GM23338 (cell line): Measurements from ENCODE around the gene TNFRSF19. TPM values are rescaled to one million over a fixed set of nuclear protein-coding genes. Genes with fewer than 3 reads are reported as not detected.

ENCODE experiments used
- ATAC-seq: fragments of 200-7000 bp; cut with Tn5 transposase; 3 replicates; pipeline ENCODE4 v1.9.1; 2020
- DNase-seq: peaks from one replicate; pipeline ENCODE4 v3.0.0-alpha.2; 2015; ENCODE audit warnings: low spot score
- H2AFZ ChIP-seq: fragments of 200-600 bp; sonication (generic); 2 replicates; pipeline ENCODE4 v1.8.0; 2016; ENCODE audit warnings: antibody characterized with exemption, mild to moderate bottlenecking, moderate library complexity
- H3F3A ChIP-seq: fragments of 200-600 bp; sonication (generic); replicated peaks from 2 replicates; pipeline ENCODE4 v1.8.0; 2017; ENCODE audit warnings: antibody characterized with exemption, mixed run types, low read depth
- H3K27ac ChIP-seq: fragments of 200-600 bp; sonication (generic); 2 replicates; pipeline ENCODE4 v1.6.1; 2016; ENCODE audit warnings: low read depth
- H3K27me3 ChIP-seq: fragments of 200-600 bp; sonication (generic); 2 replicates; pipeline ENCODE4 v1.8.0; 2016; ENCODE audit warnings: mild to moderate bottlenecking, mixed run types, moderate library complexity; ENCODE audit not compliant: insufficient read depth
- H3K36me3 ChIP-seq: fragments of 200-600 bp; sonication (generic); 2 replicates; pipeline ENCODE4 v1.8.0; 2016; ENCODE audit warnings: mild to moderate bottlenecking; ENCODE audit not compliant: insufficient read depth
- H3K4me1 ChIP-seq: fragments of 200-600 bp; sonication (generic); 2 replicates; pipeline ENCODE4 v1.8.0; 2016; ENCODE audit warnings: mild to moderate bottlenecking, moderate library complexity; ENCODE audit not compliant: insufficient read depth
- H3K4me2 ChIP-seq: fragments of 200-600 bp; sonication (generic); 2 replicates; pipeline ENCODE4 v1.7.1; 2017; ENCODE audit warnings: mixed run types
- H3K4me3 ChIP-seq: fragments of 200-600 bp; sonication (generic); 2 replicates; pipeline ENCODE4 v1.6.1; 2016; ENCODE audit warnings: mixed run types
- H3K79me2 ChIP-seq: fragments of 200-600 bp; sonication (generic); replicated peaks from 2 replicates; pipeline ENCODE4 v1.8.0; 2017; ENCODE audit warnings: mild to moderate bottlenecking; ENCODE audit not compliant: insufficient read depth
- H3K9me2 ChIP-seq: fragments of 200-600 bp; sonication (generic); 2 replicates; pipeline ENCODE4 v1.8.0; 2017; ENCODE audit not compliant: insufficient read depth
- H4K20me1 ChIP-seq: fragments of 200-600 bp; sonication (generic); replicated peaks from 2 replicates; pipeline ENCODE4 v1.8.0; 2017; ENCODE audit warnings: mild to moderate bottlenecking; ENCODE audit not compliant: insufficient read depth
- H3K27ac Mint-ChIP-seq: 2 replicates; pipeline ENCODE4 v1.8.0; 2020; ENCODE audit warnings: inconsistent platforms, mild to moderate bottlenecking, moderate library complexity, mixed read lengths
- H3K27me3 Mint-ChIP-seq: 3 replicates; pipeline ENCODE4 v1.8.0; 2022; ENCODE audit warnings: low read depth, mild to moderate bottlenecking, moderate library complexity, mixed read lengths, inconsistent platforms; ENCODE audit not compliant: insufficient read depth, poor library complexity
- H3K36me3 Mint-ChIP-seq: 3 replicates; pipeline ENCODE4 v1.8.0; 2021; ENCODE audit warnings: low read depth, mild to moderate bottlenecking, inconsistent platforms, moderate library complexity, mixed read lengths
- H3K4me1 Mint-ChIP-seq: 3 replicates; pipeline ENCODE4 v1.8.0; 2020; ENCODE audit warnings: mild to moderate bottlenecking, inconsistent platforms, mixed read lengths
- H3K4me3 Mint-ChIP-seq: 3 replicates; pipeline ENCODE4 v1.8.0; 2021; ENCODE audit warnings: moderate library complexity, mild to moderate bottlenecking, inconsistent platforms, mixed read lengths
- H3K9me3 Mint-ChIP-seq: 3 replicates; pipeline ENCODE4 v1.8.0; 2020; ENCODE audit warnings: moderate library complexity, mild to moderate bottlenecking, inconsistent platforms, mixed read lengths
- CREB1 ChIP-seq: fragments of 250-450 bp; sonication (Bioruptor Pico); IDR thresholded peaks from 2 replicates; pipeline ENCODE4 v1.5.0; 2020; ENCODE audit warnings: low read depth, mild to moderate bottlenecking, moderate library complexity
- CTCF ChIP-seq, 2 experiments: fragments of 200-600 bp in 1 of 2; sonication (generic) in 1 of 2; conservative IDR thresholded peaks; 2 replicates each; pipeline versions ENCODE4 v1.5.1 to v1.6.1; 2016 to 2017; ENCODE audit warnings: antibody characterized with exemption in 2 of 2, low read depth in 2 of 2, mild to moderate bottlenecking in 2 of 2, moderate library complexity in 1 of 2
- ETS1 ChIP-seq: IDR thresholded peaks from 2 replicates; pipeline ENCODE4 v1.6.1; 2016; ENCODE audit warnings: antibody characterized with exemption
- EZH2 ChIP-seq: fragments of 200-600 bp; sonication (generic); IDR thresholded peaks from one replicate; pipeline ENCODE4 v1.8.0; 2017; ENCODE audit warnings: antibody characterized with exemption, mild to moderate bottlenecking, low read depth; ENCODE audit not compliant: unreplicated experiment
- EZH2phosphoT487 ChIP-seq: fragments of 200-600 bp; sonication (generic); IDR thresholded peaks from one replicate; pipeline ENCODE4 v1.8.1; 2018; ENCODE audit warnings: antibody characterized with exemption; ENCODE audit not compliant: unreplicated experiment
- JUNB ChIP-seq: IDR thresholded peaks from one replicate; pipeline ENCODE4 v1.6.1; 2016; ENCODE audit warnings: antibody characterized with exemption; ENCODE audit not compliant: unreplicated experiment
- NANOG ChIP-seq: IDR thresholded peaks from 2 replicates; pipeline ENCODE4 v1.6.1; 2016; ENCODE audit warnings: antibody characterized with exemption, borderline replicate concordance
- POLR2AphosphoS5 ChIP-seq: IDR thresholded peaks from 2 replicates; pipeline ENCODE4 v1.6.1; 2016; ENCODE audit warnings: antibody characterized with exemption, low read depth
- REST ChIP-seq: IDR thresholded peaks from one replicate; pipeline ENCODE4 v1.6.1; 2018; ENCODE audit warnings: antibody characterized with exemption; ENCODE audit not compliant: unreplicated experiment
- STAT1 ChIP-seq: IDR thresholded peaks from one replicate; pipeline ENCODE4 v1.6.1; 2016; ENCODE audit warnings: antibody characterized with exemption; ENCODE audit not compliant: unreplicated experiment
- ZNF114 ChIP-seq: fragments of 250-450 bp; sonication (Bioruptor Pico); IDR thresholded peaks from 2 replicates; pipeline ENCODE4 v1.5.0; 2020; ENCODE audit warnings: mild to moderate bottlenecking, moderate library complexity
- ZNF331 ChIP-seq: fragments of 250-450 bp; sonication (Bioruptor Pico); IDR thresholded peaks from 2 replicates; pipeline ENCODE4 v1.5.0; 2020; ENCODE audit warnings: low read depth, mild to moderate bottlenecking, moderate library complexity
- ZNF462 ChIP-seq: fragments of 250-450 bp; sonication (Bioruptor Pico); IDR thresholded peaks from 2 replicates; pipeline ENCODE4 v1.5.0; 2020; ENCODE audit warnings: mild to moderate bottlenecking, moderate library complexity
- long read RNA-seq: library from polyadenylated mRNA; unstranded; transcript quantifications from one replicate; pipeline ENCODE4 v2.0.0, GENCODE V29; 2020; ENCODE audit not compliant: unreplicated experiment
- polyA plus RNA-seq: library from polyadenylated mRNA; unstranded; fragments of >200 nt; fragmentation: Nextera tagmentation; extraction: Ambion mirVana; gene quantifications from 2 replicates; pipeline ENCODE4 v1.2.1, GENCODE V29; 2016
- total RNA-seq: library from RNA; depleted of rRNA; stranded (reverse); fragments of >200 nt; shearing (Covaris generic); gene quantifications from 2 replicates; pipeline ENCODE4 v1.2.3, GENCODE V29; 2014; rRNA removed

Gene TNFRSF19
- total RNA-seq: 0.35 and 0.93 TPM in 2 replicates
- 0.21 and 0.24 TPM in 2 replicates for polyA plus RNA-seq
- long read RNA-seq: 0 reads

- Histone ChIP-seq H3K4me1 (peaks cover 9% of the 10 kb centered on the region; the same call in 1 of the 2 replicates), H3K36me3 (no peaks in the 10 kb centered on the region), H3F3A (no peaks in the 10 kb centered on the region), H2AFZ (peak within 1 kb of the TSS; percentile 84), H3K4me3 (no peak within 1 kb of the TSS), H3K27me3 (no peaks in the 10 kb centered on the region), H4K20me1 (no peaks in the 10 kb centered on the region), H3K79me2 (no peaks in the 10 kb centered on the region), H3K9me2 (no peaks in the 10 kb centered on the region), H3K4me2 (0 out of 2 replicates have a peak within 1 kb of the TSS, but pooled peaks have one; percentile 24), H3K27ac (no peak within 1 kb of the TSS)
- no peak within 1 kb of the TSS for H3K4me3 Mint-ChIP-seq
- no peak within 1 kb of the TSS for H3K27ac Mint-ChIP-seq
- TF ChIP-seq ZNF114 (CRISPR knock-in tag) (no peak), STAT1 (no peak), ZNF331 (CRISPR knock-in tag) (no peak), CTCF (conservative IDR thresholded peaks at IDR 0.05; ENCODE audit: low read depth in 2 of 2) (no peak), EZH2 (no peak), ZNF462 (no peak), REST (no peak), EZH2phosphoT487 (no peak), ETS1 (no peak), NANOG (no peak), POLR2AphosphoS5 (no peak), CREB1 (no peak), JUNB (no peak)
- no peaks in the 10 kb centered on the region for H3K36me3 Mint-ChIP-seq
- peak; percentile 26 for DNase-seq
- no peaks in the 10 kb centered on the region for H3K9me3 Mint-ChIP-seq
- peak; percentile 69 for ATAC-seq
- H3K4me1 Mint-ChIP-seq: peaks cover 11% of the 10 kb centered on the region
- no peaks in the 10 kb centered on the region for H3K27me3 Mint-ChIP-seq
Measured at GRCh38 chr13:23570099-23570920, at the start of gene TNFRSF19. TSS of gene TNFRSF19 (plus strand) at chr13:23570412. CDS start at chr13:23590184, 19,772 bp downstream.
